Measurements from ENCODE around the gene AUH. TPM values are rescaled to one million over a fixed set of nuclear protein-coding genes. Genes with fewer than 3 reads are reported as not detected.

The AUH gene
- total RNA-seq, 1 donor from 2014 or later, result 50.4 TPM

DNA sequence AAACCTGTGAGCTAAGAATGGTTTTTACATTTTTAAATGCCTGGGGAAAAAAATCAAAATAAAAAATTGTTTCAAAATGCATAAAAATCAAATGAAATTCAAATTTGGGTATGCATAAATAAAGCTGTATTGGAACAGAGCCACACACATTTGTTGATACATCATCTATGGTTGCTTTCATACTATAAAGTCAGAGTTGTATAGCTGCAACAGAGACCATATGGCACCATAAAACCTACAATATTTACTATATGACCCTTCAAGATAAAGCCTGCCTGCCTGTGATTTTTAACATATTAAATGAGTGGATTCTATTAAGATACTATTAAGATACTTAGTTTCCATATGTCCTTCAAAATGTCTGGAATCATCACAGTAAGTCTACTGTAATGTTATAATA lies 40.0 kb downstream of the AUH start:
- H3K4me1 Mint-ChIP-seq (ENCODE audit: low read depth), result peaks cover 15% of the 10 kb centered on the region

DNA sequence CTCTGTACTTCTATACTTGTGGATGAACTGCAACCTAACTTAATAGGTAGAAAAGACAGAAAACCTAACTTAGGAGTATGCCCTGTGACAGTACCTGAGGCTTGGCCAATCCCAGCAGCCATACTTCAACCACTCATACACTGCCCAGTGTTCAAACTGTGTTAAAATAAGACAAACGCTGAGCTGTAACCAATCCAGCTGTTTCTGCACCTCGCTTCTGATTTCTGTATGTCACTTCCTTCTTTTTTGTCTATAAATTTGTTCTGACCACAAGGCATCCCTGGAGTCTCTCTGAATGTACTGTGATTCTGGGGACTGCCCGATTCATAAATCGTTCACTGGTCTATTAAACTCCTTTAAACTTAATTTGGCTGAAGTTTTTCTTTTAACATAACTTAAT lies 41.4 kb downstream of the AUH start:
- Mint-ChIP-seq H3K27me3 (ENCODE audit: insufficient read depth) (no peaks in the 10 kb centered on the region), H3K4me3 (no peak overlapping the region), H3K4me1 (ENCODE audit: low read depth) (peaks cover 15% of the 10 kb centered on the region), H3K36me3 (ENCODE audit: low read depth) (peaks cover 47% of the 10 kb centered on the region), H3K9me3 (no peaks in the 10 kb centered on the region), H3K27ac (no peak overlapping the region)
- no peak for DNase-seq (ENCODE audit: low spot score)
- intact Hi-C loops (cut with micrococcal nuclease), result no loop called here

More for the DNA sequence above, 40.0 kb downstream of the AUH start:
- Mint-ChIP-seq H3K27ac (no peak overlapping the region), H3K4me3 (no peak overlapping the region), H3K9me3 (no peaks in the 10 kb centered on the region), H3K36me3 (ENCODE audit: low read depth) (peaks cover 44% of the 10 kb centered on the region), H3K27me3 (ENCODE audit: insufficient read depth) (no peaks in the 10 kb centered on the region)
- no peak for DNase-seq (ENCODE audit: low spot score)
- intact Hi-C loops (cut with micrococcal nuclease), result loop anchor here (1.0 kb wide), 1 partner anchor 29 kb away; no protein-coding TSS in a partner anchor

DNA sequence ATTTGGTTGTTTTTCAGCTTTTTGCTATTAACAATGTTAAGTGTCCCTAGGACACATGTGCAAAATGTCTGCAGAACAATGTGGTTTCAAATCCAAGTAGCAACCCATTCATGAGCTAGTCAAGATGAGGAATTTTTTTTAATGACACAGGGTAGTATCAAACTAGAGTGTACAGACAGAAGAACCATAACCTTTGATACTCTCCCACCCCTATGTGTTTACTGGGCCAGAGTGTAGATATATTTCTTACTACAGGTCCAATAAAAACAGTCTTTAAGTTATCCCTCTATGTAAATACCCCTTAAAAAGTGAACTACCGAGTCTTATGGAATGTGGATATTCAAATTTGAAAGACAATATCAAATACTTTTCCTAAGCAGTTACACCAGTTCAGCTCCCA lies 45.6 kb downstream of the AUH start:
- no peak for DNase-seq (ENCODE audit: low spot score)
- Mint-ChIP-seq H3K36me3 (ENCODE audit: low read depth) (peaks cover 40% of the 10 kb centered on the region), H3K4me1 (ENCODE audit: low read depth) (peaks cover 9% of the 10 kb centered on the region), H3K4me3 (no peak overlapping the region), H3K9me3 (no peaks in the 10 kb centered on the region), H3K27me3 (ENCODE audit: insufficient read depth) (no peaks in the 10 kb centered on the region), H3K27ac (no peak overlapping the region)
- intact Hi-C loops (cut with micrococcal nuclease), result no loop called here

DNA sequence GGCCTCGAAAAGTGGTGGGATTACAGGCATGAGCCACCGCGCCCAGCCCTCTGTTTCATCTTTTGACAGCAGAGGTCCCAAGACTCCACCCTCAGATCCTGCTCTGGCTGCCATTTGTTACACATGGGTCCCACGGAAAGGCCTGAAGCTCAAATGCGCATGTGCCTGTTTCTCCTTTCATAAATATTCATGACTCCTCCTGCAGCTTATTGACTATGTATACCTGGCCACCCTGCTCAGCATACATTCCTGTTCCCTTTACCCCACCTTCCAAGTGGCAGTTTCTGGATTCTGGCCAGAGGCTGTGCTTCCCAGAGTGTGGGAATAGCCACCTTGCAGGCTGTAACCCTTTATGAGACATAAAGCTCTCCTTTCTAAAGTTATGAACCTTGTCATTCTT lies 46.5 kb downstream of the AUH start:
- no peak overlapping the region for H3K4me3 Mint-ChIP-seq
- H3K27me3 Mint-ChIP-seq (ENCODE audit: insufficient read depth), result no peaks in the 10 kb centered on the region
- DNase-seq (ENCODE audit: low spot score), result no peak
- H3K9me3 Mint-ChIP-seq, result no peaks in the 10 kb centered on the region
- intact Hi-C loops (cut with micrococcal nuclease), result no loop called here
- H3K4me1 Mint-ChIP-seq (ENCODE audit: low read depth), result peaks cover 15% of the 10 kb centered on the region
- peaks cover 41% of the 10 kb centered on the region for H3K36me3 Mint-ChIP-seq (ENCODE audit: low read depth)
- H3K27ac Mint-ChIP-seq, result no peak overlapping the region

DNA sequence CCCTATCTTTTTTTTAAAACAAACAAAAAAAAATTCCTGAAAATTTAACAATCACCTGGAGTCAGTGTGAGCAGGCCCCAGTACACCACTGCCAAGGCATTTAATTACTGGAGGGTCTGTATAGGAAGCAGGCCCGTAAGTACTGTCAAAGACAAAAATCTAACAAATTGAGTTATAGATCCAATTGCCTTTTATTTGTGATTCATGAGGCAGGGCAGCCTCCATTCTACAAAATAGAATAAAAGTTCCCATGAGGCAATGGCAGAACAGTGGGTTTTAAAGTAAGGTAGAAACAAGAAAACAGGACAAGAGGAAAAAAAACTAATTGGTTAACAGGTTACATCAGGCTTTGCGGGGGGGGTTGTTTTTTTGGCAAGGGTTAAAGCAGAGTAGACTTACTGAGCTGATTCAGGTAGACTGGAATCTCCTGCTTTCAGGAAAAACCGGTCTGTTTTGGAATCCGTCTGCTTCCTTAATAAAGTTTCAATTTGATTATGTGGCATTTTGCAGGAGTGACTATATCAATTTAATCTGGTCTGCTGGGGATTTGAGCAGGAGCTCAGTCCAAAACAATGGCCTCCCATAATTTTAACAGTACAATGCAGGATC lies 48.9 kb downstream of the AUH start:
- H3K4me1 Mint-ChIP-seq (ENCODE audit: low read depth), result peaks cover 18% of the 10 kb centered on the region
- H3K27ac Mint-ChIP-seq, result no peak overlapping the region
- H3K27me3 Mint-ChIP-seq (ENCODE audit: insufficient read depth), result no peaks in the 10 kb centered on the region
- H3K4me3 Mint-ChIP-seq, result no peak overlapping the region
- H3K9me3 Mint-ChIP-seq, result no peaks in the 10 kb centered on the region
- intact Hi-C loops (cut with micrococcal nuclease), result no loop called here
- DNase-seq (ENCODE audit: low spot score), result no peak
- peaks cover 44% of the 10 kb centered on the region for H3K36me3 Mint-ChIP-seq (ENCODE audit: low read depth)

DNA sequence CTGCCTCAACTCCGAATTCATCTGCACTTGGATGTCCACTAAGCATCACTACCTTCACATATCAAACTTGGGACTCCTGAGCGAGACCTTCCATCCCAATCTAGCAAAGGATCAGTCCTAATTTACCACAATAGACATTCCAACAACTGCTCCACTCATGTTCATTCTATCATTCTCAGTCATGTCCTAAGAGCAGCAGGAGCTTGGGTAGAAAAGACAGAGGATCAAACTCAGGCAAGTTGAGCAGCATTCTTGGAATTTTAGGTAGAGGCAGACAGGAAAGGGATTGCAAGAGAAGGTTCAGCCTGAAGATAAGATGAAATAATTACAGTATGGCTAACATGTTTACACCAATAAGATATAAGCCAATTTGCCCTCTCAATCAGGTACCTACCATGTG lies 51.7 kb downstream of the AUH start:
- H3K4me3 Mint-ChIP-seq, result no peak overlapping the region
- peaks cover 44% of the 10 kb centered on the region for H3K36me3 Mint-ChIP-seq (ENCODE audit: low read depth)
- no peaks in the 10 kb centered on the region for H3K9me3 Mint-ChIP-seq
- peaks cover 34% of the 10 kb centered on the region for H3K4me1 Mint-ChIP-seq (ENCODE audit: low read depth)
- intact Hi-C loops (cut with micrococcal nuclease), result no loop called here
- H3K27ac Mint-ChIP-seq, result no peak overlapping the region
- no peaks in the 10 kb centered on the region for H3K27me3 Mint-ChIP-seq (ENCODE audit: insufficient read depth)
- DNase-seq (ENCODE audit: low spot score), result no peak

DNA sequence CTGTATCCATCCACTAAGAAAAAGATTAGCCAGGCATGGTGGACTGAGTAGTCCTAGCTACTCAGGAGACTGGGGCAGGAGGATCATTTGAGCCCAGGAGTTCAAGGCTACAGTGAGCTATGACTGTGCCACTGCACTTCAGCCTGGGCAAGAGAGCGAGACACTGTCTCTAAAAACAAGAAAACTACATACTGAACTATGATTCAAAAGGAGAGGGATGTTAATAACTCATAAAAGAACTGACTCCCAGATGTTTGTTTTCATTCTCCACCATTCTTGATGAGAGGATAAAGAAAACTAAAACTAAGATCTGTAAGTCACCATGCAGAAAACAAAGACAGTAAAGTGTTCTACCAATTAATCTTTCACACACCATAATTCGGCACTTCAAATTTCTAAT lies 53.5 kb downstream of the AUH start:
- no peak for DNase-seq (ENCODE audit: low spot score)
- H3K27ac Mint-ChIP-seq, result no peak overlapping the region
- H3K9me3 Mint-ChIP-seq, result no peaks in the 10 kb centered on the region
- peaks cover 39% of the 10 kb centered on the region for H3K4me1 Mint-ChIP-seq (ENCODE audit: low read depth)
- no peak overlapping the region for H3K4me3 Mint-ChIP-seq
- H3K27me3 Mint-ChIP-seq (ENCODE audit: insufficient read depth), result no peaks in the 10 kb centered on the region
- intact Hi-C loops (cut with micrococcal nuclease), result no loop called here
- H3K36me3 Mint-ChIP-seq (ENCODE audit: low read depth), result peaks cover 49% of the 10 kb centered on the region

DNA sequence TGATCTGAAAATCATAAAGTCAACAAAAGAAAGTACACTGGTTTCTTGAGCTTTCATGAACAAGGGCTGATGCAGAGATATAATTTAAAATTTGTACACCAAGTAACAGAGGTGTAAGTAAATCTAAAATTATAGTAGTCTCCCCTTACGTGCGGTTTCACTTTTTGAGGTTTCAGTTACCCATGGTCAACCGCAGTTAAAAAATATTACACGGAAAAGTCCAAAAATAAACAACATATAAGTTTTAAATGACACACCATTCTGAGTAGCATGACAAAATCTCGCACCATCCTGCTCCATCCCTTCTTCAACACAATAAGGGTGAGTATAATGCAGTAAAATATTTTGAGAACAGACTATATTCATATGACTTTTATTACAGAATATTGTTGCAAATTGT lies 54.4 kb downstream of the AUH start:
- H3K4me1 Mint-ChIP-seq (ENCODE audit: low read depth), result peaks cover 39% of the 10 kb centered on the region
- H3K27ac Mint-ChIP-seq, result no peak overlapping the region
- DNase-seq (ENCODE audit: low spot score), result no peak
- no peaks in the 10 kb centered on the region for H3K9me3 Mint-ChIP-seq
- intact Hi-C loops (cut with micrococcal nuclease), result no loop called here
- H3K4me3 Mint-ChIP-seq, result no peak overlapping the region
- no peaks in the 10 kb centered on the region for H3K27me3 Mint-ChIP-seq (ENCODE audit: insufficient read depth)
- H3K36me3 Mint-ChIP-seq (ENCODE audit: low read depth), result peaks cover 46% of the 10 kb centered on the region

DNA sequence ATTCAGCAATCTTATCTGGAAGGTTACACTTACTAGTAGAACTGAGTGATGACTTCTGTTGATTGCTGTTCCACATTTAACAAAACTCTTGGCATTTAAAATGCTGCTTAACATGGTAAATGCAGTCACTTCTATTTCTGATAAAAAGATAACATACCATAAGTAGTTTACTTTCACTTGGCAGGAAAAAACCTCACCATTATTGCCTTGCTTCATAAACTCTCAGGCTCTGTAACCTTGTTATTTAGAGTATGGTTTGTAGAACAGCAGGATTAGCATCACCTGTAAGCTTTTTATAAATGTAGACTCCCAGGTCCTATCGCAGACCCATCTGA lies 55.5 kb downstream of the AUH start:
- Mint-ChIP-seq H3K27ac (no peak overlapping the region), H3K9me3 (no peaks in the 10 kb centered on the region), H3K4me1 (ENCODE audit: low read depth) (peaks cover 39% of the 10 kb centered on the region), H3K4me3 (no peak overlapping the region), H3K27me3 (ENCODE audit: insufficient read depth) (no peaks in the 10 kb centered on the region), H3K36me3 (ENCODE audit: low read depth) (peaks cover 43% of the 10 kb centered on the region)
- intact Hi-C loops (cut with micrococcal nuclease), result no loop called here
- no peak for DNase-seq (ENCODE audit: low spot score)

DNA sequence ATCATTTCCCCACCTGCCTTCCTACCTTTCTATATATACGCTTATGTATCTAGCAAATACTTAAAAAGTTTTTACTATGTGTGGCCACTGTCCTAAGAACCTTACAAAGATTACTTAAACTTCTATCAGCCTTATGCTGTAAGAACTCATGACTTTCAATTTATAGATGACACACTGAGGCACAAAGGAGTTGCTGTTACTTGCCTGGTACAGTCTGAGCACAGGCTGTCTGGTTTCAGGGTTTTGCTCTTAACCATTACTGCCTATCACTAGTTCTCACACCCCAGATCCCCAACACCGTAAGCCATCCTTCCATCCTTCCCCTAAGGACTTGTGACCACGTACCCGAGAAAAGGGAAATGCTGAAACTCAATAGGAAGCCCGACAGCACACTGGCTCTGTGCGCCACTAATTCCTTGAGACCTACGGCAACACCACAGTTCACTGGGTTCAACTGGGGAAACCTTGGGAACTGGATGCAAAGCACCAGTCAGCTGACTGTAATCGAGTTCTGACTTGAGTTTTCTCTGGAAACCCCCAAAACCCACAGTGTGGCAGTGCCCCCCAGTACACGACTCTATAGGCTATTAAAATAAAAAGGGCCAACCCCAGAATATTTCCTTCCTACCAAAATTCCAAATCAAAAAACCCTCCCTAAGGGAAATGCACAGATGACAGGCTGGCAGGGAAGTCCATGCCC lies 56.0 kb downstream of the AUH start:
- Mint-ChIP-seq H3K27me3 (ENCODE audit: insufficient read depth) (no peaks in the 10 kb centered on the region), H3K27ac (no peak overlapping the region), H3K4me3 (no peak overlapping the region), H3K36me3 (ENCODE audit: low read depth) (peaks cover 44% of the 10 kb centered on the region), H3K4me1 (ENCODE audit: low read depth) (peaks cover 38% of the 10 kb centered on the region), H3K9me3 (no peaks in the 10 kb centered on the region)
- no peak for DNase-seq (ENCODE audit: low spot score)
- intact Hi-C loops (cut with micrococcal nuclease), result no loop called here

DNA sequence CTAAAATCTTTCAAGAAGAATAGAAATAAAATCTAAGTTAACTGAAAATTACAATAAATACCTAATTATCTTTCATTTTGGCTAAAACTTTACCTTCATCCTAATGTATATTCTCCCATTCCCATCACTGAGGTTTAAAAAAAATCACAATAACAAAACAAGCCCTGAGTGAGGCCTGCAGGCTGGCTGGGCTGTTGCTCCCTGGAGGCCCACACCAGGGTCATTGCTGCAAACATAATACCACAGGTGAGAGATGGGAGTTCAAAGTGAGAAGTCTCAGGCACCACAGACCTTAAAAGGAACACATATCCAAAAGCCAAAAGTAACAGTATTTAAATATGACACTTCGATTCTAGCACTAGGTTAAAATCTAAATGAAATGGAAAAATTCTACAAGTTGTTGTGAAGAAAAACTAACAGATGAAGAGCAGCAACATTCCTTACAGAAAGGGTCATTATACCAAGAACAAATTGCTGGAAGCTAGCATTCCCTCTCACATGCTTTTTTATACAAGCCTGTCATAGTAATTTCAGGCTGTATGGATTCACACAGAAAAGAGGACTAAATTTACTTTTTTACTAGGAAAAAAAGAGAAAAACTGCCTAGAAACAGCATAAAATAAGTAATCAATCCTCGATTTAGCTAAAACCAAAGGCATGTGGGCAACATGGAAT lies 57.8 kb downstream of the AUH start:
- intact Hi-C loops (cut with micrococcal nuclease), result no loop called here
- Mint-ChIP-seq H3K9me3 (no peaks in the 10 kb centered on the region), H3K4me3 (no peak overlapping the region), H3K27me3 (ENCODE audit: insufficient read depth) (no peaks in the 10 kb centered on the region), H3K4me1 (ENCODE audit: low read depth) (peaks cover 36% of the 10 kb centered on the region), H3K36me3 (ENCODE audit: low read depth) (peaks cover 40% of the 10 kb centered on the region), H3K27ac (no peak overlapping the region)
- DNase-seq (ENCODE audit: low spot score), result no peak

DNA sequence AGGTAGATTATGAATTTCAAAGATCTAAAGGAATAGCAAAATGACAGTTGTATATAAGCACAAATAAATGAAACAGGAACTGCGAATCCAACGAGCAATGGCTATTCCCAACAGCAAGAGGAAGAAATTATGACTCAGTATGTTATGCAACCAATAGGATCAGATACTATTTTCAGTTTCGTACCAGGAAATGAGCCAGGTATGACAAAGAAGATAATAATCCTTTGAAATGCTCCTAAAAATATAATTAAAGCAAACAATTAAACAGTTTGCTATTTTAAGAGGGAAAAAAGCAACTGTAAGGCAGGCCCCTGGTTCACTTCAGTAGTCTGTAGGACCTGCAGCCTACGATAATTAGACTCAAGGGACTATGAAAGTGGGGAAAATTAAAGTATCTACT lies 58.9 kb downstream of the AUH start:
- H3K27ac Mint-ChIP-seq, result no peak overlapping the region
- no peaks in the 10 kb centered on the region for H3K9me3 Mint-ChIP-seq
- no peaks in the 10 kb centered on the region for H3K27me3 Mint-ChIP-seq (ENCODE audit: insufficient read depth)
- H3K4me3 Mint-ChIP-seq, result no peak overlapping the region
- no peak for DNase-seq (ENCODE audit: low spot score)
- H3K36me3 Mint-ChIP-seq (ENCODE audit: low read depth), result peaks cover 38% of the 10 kb centered on the region
- intact Hi-C loops (cut with micrococcal nuclease), result no loop called here
- peaks cover 31% of the 10 kb centered on the region for H3K4me1 Mint-ChIP-seq (ENCODE audit: low read depth)

DNA sequence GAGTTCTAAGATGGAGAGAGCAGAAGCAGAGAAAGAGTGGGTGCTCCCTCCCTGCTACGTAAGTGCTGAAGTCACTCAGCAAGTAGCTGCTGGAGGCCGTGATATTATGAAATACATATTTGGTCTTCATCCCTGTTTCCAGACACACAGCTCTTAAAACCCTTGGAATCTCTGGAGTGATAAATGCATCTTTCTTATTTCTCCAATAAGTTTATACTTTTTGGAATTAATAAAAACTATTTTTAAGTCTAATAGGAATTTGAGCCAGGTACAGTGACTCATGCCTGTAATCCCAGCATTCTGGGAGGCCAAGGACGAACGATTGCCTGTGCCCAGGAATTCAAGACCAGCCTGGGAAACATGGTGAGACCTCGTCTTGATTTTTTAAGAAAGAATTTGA lies 60.6 kb downstream of the AUH start:
- no peak for DNase-seq (ENCODE audit: low spot score)
- Mint-ChIP-seq H3K36me3 (ENCODE audit: low read depth) (peaks cover 39% of the 10 kb centered on the region), H3K27ac (no peak overlapping the region), H3K27me3 (ENCODE audit: insufficient read depth) (no peaks in the 10 kb centered on the region), H3K9me3 (no peaks in the 10 kb centered on the region), H3K4me3 (no peak overlapping the region), H3K4me1 (ENCODE audit: low read depth) (peaks cover 24% of the 10 kb centered on the region)
- intact Hi-C loops (cut with micrococcal nuclease), result no loop called here
